Measurements from ENCODE around the gene UNKL.

Gene UNKL

GRCh38 chr16:1414532-1415260 is at the start of gene UNKL:
UNKL (minus strand) TSS chr16:1414704; CDS start chr16:1414691, 13 bp downstream.
- peak; percentile 68 to 82 for DNase-seq

GRCh38 chr16:1461146-1461545 is 46.6 kb upstream of the UNKL start:
- no peak for DNase-seq
- no peak for TF ChIP-seq GATA1 (IDR thresholded peaks at IDR 0.05; ENCODE audit: low read depth, low read length)
- TF ChIP-seq POLR2A (IDR thresholded peaks at IDR 0.05; ENCODE audit: low read length): no peak

More at GRCh38 chr16:1414532-1415260, at the start of gene UNKL:
- TF ChIP-seq POLR2A (IDR thresholded peaks at IDR 0.05; ENCODE audit: low read length) (no peak), GATA1 (IDR thresholded peaks at IDR 0.05; ENCODE audit: low read depth, low read length) (no peak)

- TF ChIP-seq GATA1 (IDR thresholded peaks at IDR 0.05; ENCODE audit: low read depth, low read length) (no peak), POLR2A (IDR thresholded peaks at IDR 0.05; ENCODE audit: low read length) (no peak)
- DNase-seq: no peak
These were observed 46.2 kb upstream of the UNKL start for GRCh38 chr16:1460602-1461138.

- TF ChIP-seq POLR2A (IDR thresholded peaks at IDR 0.05; ENCODE audit: low read length): no peak
- DNase-seq: no peak
These were observed 45.5 kb upstream of the UNKL start for GRCh38 chr16:1459967-1460366.

GRCh38 chr16:1458977-1459341 is 44.5 kb upstream of the UNKL start:
- DNase-seq: no peak
- no peak for TF ChIP-seq GATA1 (IDR thresholded peaks at IDR 0.05; ENCODE audit: low read depth, low read length)
- no peak for TF ChIP-seq POLR2A (IDR thresholded peaks at IDR 0.05; ENCODE audit: low read length)

- no peak for TF ChIP-seq POLR2A (IDR thresholded peaks at IDR 0.05; ENCODE audit: low read length)
- no peak for TF ChIP-seq GATA1 (IDR thresholded peaks at IDR 0.05; ENCODE audit: low read depth, low read length)
- DNase-seq: no peak
These were observed 44.0 kb upstream of the UNKL start for GRCh38 chr16:1458336-1458976.

- TF ChIP-seq GATA1 (IDR thresholded peaks at IDR 0.05; ENCODE audit: low read depth, low read length) (no peak), POLR2A (IDR thresholded peaks at IDR 0.05; ENCODE audit: low read length) (no peak)
- DNase-seq: no peak
These were observed 43.2 kb upstream of the UNKL start for GRCh38 chr16:1457489-1458245.

GRCh38 chr16:1456951-1457350 is 42.4 kb upstream of the UNKL start:
- TF ChIP-seq POLR2A (IDR thresholded peaks at IDR 0.05; ENCODE audit: low read length) (no peak), GATA1 (IDR thresholded peaks at IDR 0.05; ENCODE audit: low read depth, low read length) (no peak)
- DNase-seq: no peak

- TF ChIP-seq POLR2A (IDR thresholded peaks at IDR 0.05; ENCODE audit: low read length): no peak
- no peak for TF ChIP-seq GATA1 (IDR thresholded peaks at IDR 0.05; ENCODE audit: low read depth, low read length)
- no peak for DNase-seq
These were observed 41.0 kb upstream of the UNKL start for GRCh38 chr16:1455190-1456171.

- TF ChIP-seq POLR2A (IDR thresholded peaks at IDR 0.05; ENCODE audit: low read length): no peak
- TF ChIP-seq GATA1 (IDR thresholded peaks at IDR 0.05; ENCODE audit: low read depth, low read length): no peak
- no peak for DNase-seq
These were observed 40.1 kb upstream of the UNKL start for GRCh38 chr16:1454561-1454960.

GRCh38 chr16:1453316-1453715 is 38.8 kb upstream of the UNKL start:
- no peak for TF ChIP-seq GATA1 (IDR thresholded peaks at IDR 0.05; ENCODE audit: low read depth, low read length)
- TF ChIP-seq POLR2A (IDR thresholded peaks at IDR 0.05; ENCODE audit: low read length): no peak

GRCh38 chr16:1452530-1452929 is 38.0 kb upstream of the UNKL start:
- no peak for TF ChIP-seq POLR2A (IDR thresholded peaks at IDR 0.05; ENCODE audit: low read length)
- TF ChIP-seq GATA1 (IDR thresholded peaks at IDR 0.05; ENCODE audit: low read depth, low read length): no peak
- no peak for DNase-seq

More at GRCh38 chr16:1453316-1453715, 38.8 kb upstream of the UNKL start:
- no peak for DNase-seq
